Measurements from ENCODE around the gene PDCD2L. TPM values are rescaled to one million over a fixed set of nuclear protein-coding genes. Genes with fewer than 3 reads are reported as not detected.

PDCD2L gene
- total RNA-seq, 1 donor from 2014 or later, result 13.3 TPM

- Mint-ChIP-seq H3K36me3 (peaks cover 17% of the 10 kb centered on the region), H3K27ac (no peak overlapping the region), H3K9me3 (no peaks in the 10 kb centered on the region), H3K4me1 (ENCODE audit: unreplicated experiment) (no peaks in the 10 kb centered on the region), H3K4me3 (no peak overlapping the region), H3K27me3 (no peaks in the 10 kb centered on the region)
- no peak for TF ChIP-seq CTCF (conservative IDR thresholded peaks at IDR 0.05)
- DNase-seq (ENCODE audit: extremely low spot score, unreplicated experiment), result no peak
Measured at GRCh38 chr19:34471906-34472700, 67.9 kb downstream of the PDCD2L start.

GRCh38 chr19:34474233-34474989 is 70.2 kb downstream of the PDCD2L start:
- no peak overlapping the region for H3K4me3 Mint-ChIP-seq
- no peaks in the 10 kb centered on the region for H3K9me3 Mint-ChIP-seq

GRCh38 chr19:34475026-34475974 is 71.1 kb downstream of the PDCD2L start:
- Mint-ChIP-seq H3K4me1 (ENCODE audit: unreplicated experiment) (no peaks in the 10 kb centered on the region), H3K27me3 (no peaks in the 10 kb centered on the region), H3K9me3 (no peaks in the 10 kb centered on the region), H3K36me3 (peaks cover 17% of the 10 kb centered on the region), H3K27ac (no peak overlapping the region), H3K4me3 (no peak overlapping the region)
- no peak for TF ChIP-seq CTCF (conservative IDR thresholded peaks at IDR 0.05)
- DNase-seq (ENCODE audit: extremely low spot score, unreplicated experiment), result no peak

More at GRCh38 chr19:34474233-34474989, 70.2 kb downstream of the PDCD2L start:
- no peak for DNase-seq (ENCODE audit: extremely low spot score, unreplicated experiment)
- H3K27me3 Mint-ChIP-seq, result no peaks in the 10 kb centered on the region
- no peaks in the 10 kb centered on the region for H3K4me1 Mint-ChIP-seq (ENCODE audit: unreplicated experiment)
- H3K27ac Mint-ChIP-seq, result no peak overlapping the region
- H3K36me3 Mint-ChIP-seq, result peaks cover 17% of the 10 kb centered on the region
- TF ChIP-seq CTCF (conservative IDR thresholded peaks at IDR 0.05), result no peak

Other genes starting within 250 kb of the PDCD2L start
- 112 and 123 TPM in 2 replicates for gene LSM14A, start 231.9 kb upstream of the PDCD2L start, total RNA-seq (ENCODE audit: low replicate concordance)
- 22.5 and 22.8 TPM in 2 replicates for gene GARRE1, start 149.8 kb upstream of the PDCD2L start, total RNA-seq (ENCODE audit: low replicate concordance)
- gene GPI, start 39.2 kb upstream of the PDCD2L start, total RNA-seq (ENCODE audit: low replicate concordance), result 241 and 297 TPM in 2 replicates
- gene UBA2, start 24.0 kb downstream of the PDCD2L start, total RNA-seq (ENCODE audit: low replicate concordance), result 88.5 and 109 TPM in 2 replicates
- 23.9 and 29.3 TPM in 2 replicates for gene WTIP, start 77.4 kb downstream of the PDCD2L start, total RNA-seq (ENCODE audit: low replicate concordance)

All from type B pancreatic cell (in vitro differentiated cells).